Mammary epithelial cell (primary cell): ENCODE measurements around the gene PSMB2.

Experiments used
- CTCF ChIP-seq, 2 donors: IDR thresholded peaks in 1 of 2; conservative IDR thresholded peaks in 1 of 2; 2 replicates each; pipeline ENCODE4 v1.5.1; 2011 to 2012; ENCODE audit warnings: inconsistent platforms in 2 of 2, low read length in 2 of 2, mild to moderate bottlenecking in 2 of 2, control low read depth in 1 of 2, low read depth in 1 of 2; ENCODE audit not compliant: insufficient read depth in 1 of 2; ENCODE audit errors: extremely low read depth in 1 of 2
- EZH2 ChIP-seq: IDR thresholded peaks from 2 replicates; pipeline ENCODE4 v1.6.1; 2012; ENCODE audit warnings: low read length, inconsistent platforms, borderline replicate concordance

- TF ChIP-seq EZH2, result no peak
- no peak for TF ChIP-seq CTCF (conservative IDR thresholded peaks at IDR 0.05 in 1 of 2, IDR thresholded peaks at IDR 0.05 in 1 of 2; ENCODE audit: extremely low read depth in 1 of 2, insufficient read depth in 1 of 2, low read depth in 1 of 2, low read length in 2 of 2)
These were observed 20.1 kb upstream of the PSMB2 start for GRCh38 chr1:35661474-35661795.
